ENCODE measurements around the gene VEGFB. TPM values are rescaled to one million over a fixed set of nuclear protein-coding genes. Genes with fewer than 3 reads are reported as not detected.
A peak's percentile ranks its signal among the peaks of the same experiment; 100 is the strongest.

VEGFB gene
- total RNA-seq, 1 experiment from 2014 or later = 56.9 TPM

GRCh38 chr11:64210301-64211020 lies 23.9 kb upstream of the VEGFB start:
- DNase-seq (ENCODE audit: low read depth) = no peak

DNA sequence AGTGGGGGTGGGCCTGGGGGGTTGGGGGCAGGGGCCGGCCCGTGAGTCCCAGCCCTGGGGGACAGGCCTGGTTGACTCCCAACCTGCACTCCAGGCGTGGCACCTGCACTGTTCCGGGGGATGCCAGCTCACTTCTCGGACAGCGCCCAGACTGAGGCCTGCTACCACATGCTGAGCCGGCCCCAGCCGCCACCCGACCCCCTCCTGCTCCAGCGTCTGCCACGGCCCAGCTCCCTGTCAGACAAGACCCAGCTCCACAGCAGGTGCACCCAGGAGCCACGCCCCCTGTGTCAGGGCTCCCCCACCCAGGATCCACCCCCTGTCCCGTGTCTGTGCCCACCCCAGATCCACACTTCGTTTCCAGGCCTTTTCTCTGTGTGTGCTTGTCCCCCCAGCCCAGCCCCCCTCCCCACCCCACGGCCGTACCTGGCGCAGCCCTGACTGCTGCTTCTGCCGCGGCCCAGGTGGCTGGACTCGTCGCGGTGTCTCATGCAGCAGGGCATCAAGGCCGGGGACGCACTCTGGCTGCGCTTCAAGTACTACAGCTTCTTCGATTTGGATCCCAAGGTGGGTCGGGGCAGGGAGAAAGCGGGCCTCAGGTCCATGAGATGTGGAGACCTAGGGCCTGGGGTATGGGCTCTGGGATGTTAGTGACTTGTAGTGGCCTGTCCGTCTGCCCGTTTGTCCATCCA lies 23.1 kb upstream of the VEGFB start:
- DNase-seq (ENCODE audit: low read depth) = no peak

DNA sequence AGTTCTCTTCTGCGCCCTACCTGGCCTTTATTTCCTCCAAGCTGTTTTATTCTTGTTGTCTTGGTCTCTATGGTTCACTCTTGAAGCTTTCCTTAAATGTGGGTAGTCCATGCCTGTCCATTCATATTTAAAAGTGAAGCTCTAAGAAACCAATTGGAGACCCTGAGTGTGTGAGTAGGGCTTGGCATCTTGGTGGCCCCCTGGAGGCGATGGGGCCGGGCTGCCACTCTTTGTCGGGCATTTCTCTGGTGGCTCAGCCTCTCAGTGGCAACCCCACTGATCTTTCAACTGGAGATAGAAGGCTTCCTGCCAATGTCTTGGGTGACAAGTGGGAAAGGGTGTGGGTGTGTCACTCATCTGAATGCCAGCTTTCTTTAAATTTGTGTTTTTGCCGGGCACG lies 17.5 kb upstream of the VEGFB start:
- DNase-seq (ENCODE audit: low read depth) = no peak

DNA sequence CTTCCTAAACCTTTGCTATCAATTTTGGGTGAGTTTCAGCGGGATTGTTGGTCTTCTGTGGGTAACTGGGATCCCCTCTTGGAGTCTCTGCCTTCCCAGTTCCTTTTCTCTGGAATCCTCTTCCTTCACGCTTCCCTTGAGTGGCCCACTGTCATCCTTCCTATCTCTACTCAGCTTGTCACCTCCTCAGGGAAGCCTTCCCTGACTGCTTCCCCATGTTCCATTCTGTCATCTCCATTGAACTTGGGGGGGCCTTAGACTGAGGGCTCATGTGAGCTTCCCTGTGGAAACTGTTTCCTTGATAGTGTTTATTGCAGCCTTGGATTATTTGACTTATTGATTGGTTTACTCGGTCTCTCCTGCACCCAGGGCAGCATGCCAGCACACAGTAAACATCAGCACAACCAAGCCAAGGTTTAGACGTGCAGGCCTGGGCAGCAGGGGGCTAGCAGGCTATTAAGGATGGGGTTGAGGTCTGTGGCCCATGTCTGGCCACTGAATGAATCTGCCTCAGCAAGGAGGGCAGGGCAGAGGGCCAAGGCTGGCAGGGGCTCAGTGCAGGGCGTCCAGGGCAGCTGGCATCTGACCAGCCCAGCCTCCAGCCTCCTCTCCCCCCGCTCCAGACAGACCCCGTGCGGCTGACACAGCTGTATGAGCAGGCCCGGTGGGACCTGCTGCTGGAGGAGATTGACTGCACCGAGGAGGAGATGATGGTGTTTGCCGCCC lies 15.6 kb upstream of the VEGFB start:
- no peak for DNase-seq (ENCODE audit: low read depth)

- DNase-seq (ENCODE audit: low read depth) = no peak
These were observed 15.1 kb upstream of the VEGFB start for GRCh38 chr11:64219354-64219684.

- no peak for DNase-seq (ENCODE audit: low read depth)
These were observed 14.6 kb upstream of the VEGFB start for GRCh38 chr11:64219755-64220154.

DNA sequence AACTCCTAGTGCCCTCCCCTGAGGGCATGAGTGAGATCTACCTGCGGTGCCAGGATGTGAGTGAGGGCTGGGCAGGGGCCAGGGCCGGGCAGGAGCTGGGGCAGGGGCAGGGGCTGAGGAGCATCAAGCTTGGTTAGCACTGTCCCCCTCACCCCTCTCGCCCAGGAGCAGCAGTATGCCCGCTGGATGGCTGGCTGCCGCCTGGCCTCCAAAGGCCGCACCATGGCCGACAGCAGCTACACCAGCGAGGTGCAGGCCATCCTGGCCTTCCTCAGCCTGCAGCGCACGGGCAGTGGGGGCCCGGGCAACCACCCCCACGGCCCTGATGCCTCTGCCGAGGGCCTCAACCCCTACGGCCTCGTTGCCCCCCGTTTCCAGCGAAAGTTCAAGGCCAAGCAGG lies 14.1 kb upstream of the VEGFB start:
- no peak for DNase-seq (ENCODE audit: low read depth)

DNA sequence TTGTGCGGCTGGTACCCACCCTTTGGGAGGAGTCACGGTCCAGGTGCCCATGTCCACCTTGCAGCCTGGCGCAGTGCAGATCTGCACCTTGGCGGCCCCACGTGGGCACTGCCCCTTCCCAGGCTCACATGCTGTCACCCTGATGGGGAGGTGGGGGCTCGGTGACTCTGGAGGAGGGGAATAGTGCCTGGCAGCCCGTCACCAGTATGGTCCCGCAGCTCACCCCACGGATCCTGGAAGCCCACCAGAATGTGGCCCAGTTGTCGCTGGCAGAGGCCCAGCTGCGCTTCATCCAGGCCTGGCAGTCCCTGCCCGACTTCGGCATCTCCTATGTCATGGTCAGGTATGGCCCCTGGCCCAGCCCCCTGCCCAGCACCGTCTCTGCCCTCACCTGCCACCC lies 13.6 kb upstream of the VEGFB start:
- DNase-seq (ENCODE audit: low read depth) = no peak

DNA sequence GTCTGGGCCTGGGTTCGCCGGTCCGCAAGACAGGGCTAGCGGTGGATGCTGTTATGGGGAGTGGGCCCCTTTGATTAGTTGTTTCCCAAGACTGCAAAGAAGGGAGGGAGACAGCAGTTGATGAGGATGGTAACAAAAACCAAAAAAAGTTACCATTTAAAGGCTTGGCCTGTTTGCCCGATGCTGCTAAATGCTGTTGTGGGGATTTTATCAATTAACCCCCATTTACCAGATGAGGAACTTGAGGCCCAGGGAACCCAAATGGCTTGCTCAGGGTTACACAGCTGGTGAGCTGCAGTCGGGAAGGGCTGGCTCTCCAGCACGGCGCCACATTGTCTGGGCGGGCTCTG lies 11.8 kb upstream of the VEGFB start:
- no peak for DNase-seq (ENCODE audit: low read depth)

DNA sequence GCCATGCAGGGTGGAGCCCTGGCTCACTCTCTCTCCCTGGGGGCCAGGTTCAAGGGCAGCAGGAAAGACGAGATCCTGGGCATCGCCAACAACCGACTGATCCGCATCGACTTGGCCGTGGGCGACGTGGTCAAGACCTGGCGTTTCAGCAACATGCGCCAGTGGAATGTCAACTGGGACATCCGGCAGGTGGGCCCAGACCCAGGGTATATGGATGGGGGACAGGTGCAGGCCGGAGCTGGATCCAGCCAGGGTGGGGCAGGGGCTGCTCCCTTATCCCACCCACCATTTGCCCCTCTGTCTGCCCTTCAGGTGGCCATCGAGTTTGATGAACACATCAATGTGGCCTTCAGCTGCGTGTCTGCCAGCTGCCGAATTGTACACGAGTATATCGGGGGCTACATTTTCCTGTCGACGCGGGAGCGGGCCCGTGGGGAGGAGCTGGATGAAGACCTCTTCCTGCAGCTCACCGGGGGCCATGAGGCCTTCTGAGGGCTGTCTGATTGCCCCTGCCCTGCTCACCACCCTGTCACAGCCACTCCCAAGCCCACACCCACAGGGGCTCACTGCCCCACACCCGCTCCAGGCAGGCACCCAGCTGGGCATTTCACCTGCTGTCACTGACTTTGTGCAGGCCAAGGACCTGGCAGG lies 11.3 kb upstream of the VEGFB start:
- no peak for DNase-seq (ENCODE audit: low read depth)

- no peak for DNase-seq (ENCODE audit: low read depth)
These were observed 10.1 kb upstream of the VEGFB start for GRCh38 chr11:64224151-64224890.

DNA sequence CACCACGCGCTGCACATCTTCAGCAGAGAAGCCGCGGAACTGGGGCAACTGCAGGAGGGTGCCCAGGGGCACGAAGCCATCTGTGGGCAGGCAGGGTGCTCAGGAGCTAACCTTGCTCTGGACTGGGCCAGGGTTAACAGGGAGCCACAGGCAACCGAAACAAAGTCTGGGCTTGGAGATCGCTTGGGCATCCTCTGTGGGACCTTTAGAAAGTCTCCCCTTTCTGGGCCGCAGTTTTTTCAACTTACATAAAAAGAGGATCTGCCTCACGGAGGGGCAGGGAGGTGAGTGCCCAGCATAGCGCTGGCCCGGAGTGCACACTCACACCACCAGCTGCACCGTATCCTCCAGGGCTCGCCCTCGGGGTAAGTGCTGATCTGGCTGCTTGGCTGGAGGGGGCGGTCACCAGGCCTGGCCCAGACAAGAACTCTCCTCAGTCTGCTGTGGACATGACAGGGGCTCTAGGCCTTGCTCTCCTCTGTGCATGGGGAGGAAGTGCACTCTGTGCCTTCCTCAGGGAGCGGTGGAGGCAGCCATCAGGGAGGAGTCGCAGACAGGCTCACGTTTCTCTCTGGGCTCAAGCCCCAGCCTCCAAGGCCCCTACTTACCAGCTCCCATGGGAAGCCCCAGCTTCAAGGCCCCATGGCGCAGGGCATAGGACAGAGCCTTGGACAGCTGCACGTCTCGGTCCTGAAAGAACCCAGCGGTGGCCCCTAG lies 9.3 kb upstream of the VEGFB start:
- no peak for DNase-seq (ENCODE audit: low read depth)

DNA sequence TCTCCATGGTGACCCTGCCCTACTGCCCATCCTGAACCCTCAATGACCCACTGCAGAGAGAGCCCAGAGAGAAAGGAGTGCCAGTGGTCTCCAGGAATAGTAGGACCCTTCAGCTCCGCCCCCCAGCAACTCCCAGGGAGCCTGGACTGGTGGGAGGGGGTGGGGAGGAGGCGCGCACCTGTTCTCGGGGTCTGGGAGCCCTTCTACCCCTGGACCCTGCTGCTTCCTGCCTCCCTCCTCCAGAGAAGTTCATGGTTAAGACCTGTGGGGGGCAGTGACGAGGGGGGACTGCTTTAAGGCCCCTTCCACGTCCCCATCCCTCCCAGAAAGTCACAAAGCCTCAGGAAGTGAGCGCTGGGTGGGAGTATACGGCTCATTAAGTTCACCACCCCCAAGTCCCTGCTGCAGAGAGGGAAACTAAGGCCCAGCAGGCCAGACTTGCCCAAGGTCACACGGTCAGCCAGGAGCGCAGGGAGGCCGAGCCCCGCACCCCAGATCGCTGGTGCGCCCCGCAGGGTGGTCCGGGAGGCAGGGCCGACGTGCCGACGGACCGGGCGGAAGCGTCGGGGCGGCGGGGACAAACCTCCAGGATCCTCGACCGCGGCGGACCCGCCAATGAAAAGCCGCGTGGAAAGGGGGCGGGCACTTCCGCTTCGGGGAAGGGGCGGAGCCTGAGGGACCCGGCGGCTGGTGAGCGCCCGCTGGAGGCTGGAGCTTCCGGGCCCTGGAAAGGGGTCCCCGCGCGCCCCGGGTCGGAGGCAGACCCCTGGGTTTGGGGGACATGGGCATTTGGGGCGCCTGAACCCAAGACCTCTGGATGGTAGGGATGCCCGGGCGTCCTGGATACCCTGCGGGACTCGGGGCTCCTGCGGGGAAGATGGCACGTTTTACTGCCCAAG lies 8.5 kb upstream of the VEGFB start, which contains the start of the genes NUDT22 and TRPT1:
NUDT22 (plus strand) TSS at position 667 of the 899 bp plus-strand sequence. CDS start 379 bp downstream, outside the sequence.
TRPT1 (minus strand) TSS at position 579 of the 899 bp plus-strand sequence; CDS start at position 253, 326 bp downstream.
- peak; percentile 76 for DNase-seq (ENCODE audit: low read depth)

GRCh38 chr11:64226507-64227051 lies 7.8 kb upstream of the VEGFB start:
- peak; percentile 50 for DNase-seq (ENCODE audit: low read depth)

GRCh38 chr11:64227405-64227956 lies 6.9 kb upstream of the VEGFB start:
- DNase-seq (ENCODE audit: low read depth) = no peak

- no peak for DNase-seq (ENCODE audit: low read depth)
These were observed 5.2 kb upstream of the VEGFB start for GRCh38 chr11:64229090-64229743.

DNA sequence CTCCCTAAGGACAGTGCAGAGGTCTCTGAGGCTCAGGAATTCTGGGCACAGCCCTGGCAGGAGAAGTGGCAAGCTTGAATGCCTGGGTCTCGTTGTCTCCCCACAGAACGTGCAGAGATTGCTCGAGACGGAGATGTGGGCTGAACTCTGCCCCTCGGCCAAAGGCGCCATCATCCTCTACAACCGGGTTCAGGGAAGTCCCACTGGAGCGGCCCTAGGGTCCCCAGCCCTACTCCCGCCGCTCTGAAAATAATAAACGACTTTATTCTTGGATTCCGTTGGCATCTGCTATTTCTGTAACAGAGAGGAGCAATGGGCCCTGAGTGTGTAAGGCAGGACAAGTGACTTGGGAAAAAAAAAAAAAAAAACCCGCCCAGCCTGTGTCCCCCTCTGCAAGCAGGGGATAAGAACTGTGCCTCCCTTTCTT lies 4.6 kb upstream of the VEGFB start:
- DNase-seq (ENCODE audit: low read depth) = no peak
